Measurements from ENCODE around the gene SYAP1. TPM values are rescaled to one million over a fixed set of nuclear protein-coding genes. Genes with fewer than 3 reads are reported as not detected.

Gene SYAP1
- total and polyA plus RNA-seq, 10 of the 15 experiments (the other 5 are each of a cell fraction or from before 2014, with no cell fraction given) = 5.9 to 29.9 (median 16.2) TPM

GRCh38 chrX:16733013-16733412, 13.6 kb downstream of the SYAP1 start (continued):
- TF ChIP-seq ZBTB40 (IDR thresholded peaks at IDR 0.05; ENCODE audit: borderline replicate concordance) (no peak), TCF7 (IDR thresholded peaks at IDR 0.05; ENCODE audit: borderline replicate concordance) (no peak)

GRCh38 chrX:16737024-16737423, 17.6 kb downstream of the SYAP1 start:
- H4K20me1 ChIP-seq (ENCODE audit: control insufficient read depth, insufficient read depth) = no peaks in the 10 kb centered on the region
- H2AFZ ChIP-seq (ENCODE audit: control insufficient read depth, low read depth, low read length) = no peak overlapping the region
- POLR2A ChIA-PET = no interaction called here
- H3K27me3 ChIP-seq (replicated peaks in 1 of 2; ENCODE audit: control insufficient read depth in 2 of 2, insufficient read depth in 2 of 2, low read length in 1 of 2) = no peaks in the 10 kb centered on the region
- H3K9ac ChIP-seq (ENCODE audit: control insufficient read depth, insufficient read depth, low read length) = no peak overlapping the region
- CTCF ChIA-PET = interaction anchor here (1.3 kb wide), 1 partner anchor 146 kb away, joined by 3 read pairs; no protein-coding TSS in a partner anchor
- in situ Hi-C loops (cut with MboI) = no loop called here
- ATAC-seq = no peak
- FAIRE-seq = no peak
- intact Hi-C loops (cut with micrococcal nuclease; ENCODE audit: unreplicated experiment) = no loop called here
- WGBS (ENCODE audit: insufficient coverage, insufficient replicate concordance, low lambda C conversion rate, missing lambda C conversion rate) = 80% methylated on average over 5 of the region's 5 CpGs
- BruUV-seq (replicated peaks) = no TSS peak
- RAD21 ChIA-PET (ENCODE audit: unreplicated experiment) = no interaction called here
- H3K4me1 ChIP-seq (ENCODE audit: control insufficient read depth, insufficient read depth, low read length) = no peaks in the 10 kb centered on the region
- no peaks in the 10 kb centered on the region for H3K79me2 ChIP-seq (ENCODE audit: control insufficient read depth, insufficient read depth, low read length)
- no peak overlapping the region for H3K4me3 ChIP-seq
- no peak for DNase-seq (ENCODE audit: low read depth, low spot score)
- SMC1A ChIA-PET (ENCODE audit: uncharacterized antibody, unreplicated experiment) = no interaction called here
- H3K36me3 ChIP-seq (ENCODE audit: control insufficient read depth in 2 of 2, insufficient read depth in 2 of 2, low read length in 1 of 2) = peaks cover 0 to 2% of the 10 kb centered on the region in 2 experiments; a peak in 3 of 4 replicates
- no peaks in the 10 kb centered on the region for H3K9me3 ChIP-seq (replicated peaks; ENCODE audit: control insufficient read depth, insufficient read depth, low read length)
- no peak overlapping the region for H3K4me2 ChIP-seq (ENCODE audit: control insufficient read depth, insufficient read depth)
- no peak overlapping the region for H3K27ac ChIP-seq (ENCODE audit: control insufficient read depth, insufficient read depth)
- TF ChIP-seq TBL1XR1 (IDR thresholded peaks at IDR 0.05; ENCODE audit: low read depth, low read length) (no peak), TCF3 (IDR thresholded peaks at IDR 0.05; ENCODE audit: borderline replicate concordance, insufficient read depth, low read depth, low read length) (no peak), NFXL1 (IDR thresholded peaks at IDR 0.05; ENCODE audit: borderline replicate concordance) (no peak), TARDBP (IDR thresholded peaks at IDR 0.05; ENCODE audit: borderline replicate concordance) (no peak), ZBTB40 (IDR thresholded peaks at IDR 0.05; ENCODE audit: borderline replicate concordance) (no peak), SKIL (IDR thresholded peaks at IDR 0.05; ENCODE audit: low read depth, poor library complexity, severe bottlenecking) (no peak), E2F4 (IDR thresholded peaks at IDR 0.05; ENCODE audit: low read depth, low read length) (no peak), SP1 (IDR thresholded peaks at IDR 0.05; ENCODE audit: low read depth, low read length) (no peak), KLF5 (IDR thresholded peaks at IDR 0.05; ENCODE audit: partially characterized antibody) (no peak), HCFC1 (IDR thresholded peaks at IDR 0.05; ENCODE audit: low read length) (no peak), HDGF (IDR thresholded peaks at IDR 0.05) (no peak)
